Measurements from ENCODE around the gene LYSMD4. TPM values are rescaled to one million over a fixed set of nuclear protein-coding genes. Genes with fewer than 3 reads are reported as not detected.
"Not testable (repeated sequence)": the region's sequence is repeated elsewhere in the genome, so short reads cannot be mapped to it uniquely, and the experiment has no call there.

LYSMD4 gene
- polyA plus RNA-seq (ENCODE audit: insufficient read length): 6.1 TPM

- DNase-seq (ENCODE audit: low read depth): peak; percentile 85
Observed at GRCh38 chr15:99733268-99734039, at the start of gene LYSMD4. Gene LYSMD4 (minus strand): TSS chr15:99733437. CDS start chr15:99731999, 1,438 bp downstream.

- DNase-seq (ENCODE audit: low read depth): not testable (repeated sequence)
Observed at GRCh38 chr15:99782029-99782428, 48.8 kb upstream of the LYSMD4 start.

DNA sequence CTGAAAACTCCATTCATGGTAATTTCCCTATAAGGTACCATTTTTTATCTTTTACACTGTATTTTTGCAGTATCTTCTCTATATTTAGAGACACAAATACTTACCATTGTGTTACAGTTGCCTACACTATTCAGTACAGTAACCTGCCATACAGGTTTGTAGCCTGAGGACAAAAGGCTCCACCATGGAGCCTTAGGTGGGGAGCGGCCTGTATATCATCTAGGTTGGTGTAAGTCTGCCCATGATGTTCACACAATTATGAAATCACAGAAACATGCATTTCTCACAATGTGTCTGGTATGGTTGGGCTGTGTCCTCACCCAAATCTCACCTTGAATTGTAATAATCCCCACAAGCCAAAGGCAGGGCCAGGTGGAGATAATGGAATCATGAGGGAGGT, 43.9 kb upstream of the LYSMD4 start:
- no peak for DNase-seq (ENCODE audit: low read depth)

GRCh38 chr15:99764522-99764921, 31.3 kb upstream of the LYSMD4 start:
- no peak for DNase-seq (ENCODE audit: low read depth)

GRCh38 chr15:99763827-99764226, 30.6 kb upstream of the LYSMD4 start:
- DNase-seq (ENCODE audit: low read depth): no peak

GRCh38 chr15:99762288-99762687, 29.1 kb upstream of the LYSMD4 start:
- DNase-seq (ENCODE audit: low read depth): no peak

- peak; percentile 50 for DNase-seq (ENCODE audit: low read depth)
Observed at GRCh38 chr15:99755692-99756409, 22.6 kb upstream of the LYSMD4 start.

DNA sequence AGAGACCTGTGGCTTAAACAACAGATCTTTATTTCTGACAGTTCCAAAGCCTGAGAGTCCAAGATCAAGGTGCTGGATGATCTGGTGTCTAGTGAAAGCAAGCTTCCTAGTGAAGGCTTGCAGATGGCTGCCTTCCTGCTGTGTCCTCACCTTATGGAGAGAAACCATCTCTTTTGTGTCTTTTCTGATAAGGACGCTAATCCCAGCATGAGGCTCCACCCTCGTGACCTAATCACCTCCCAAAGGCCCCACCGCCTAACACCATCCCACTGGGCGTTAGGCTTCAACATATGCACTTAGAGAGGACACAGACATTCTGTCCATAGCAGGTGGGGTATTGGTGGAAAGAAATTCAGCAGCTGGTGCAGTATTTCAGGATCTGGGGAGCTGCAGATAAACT, 19.8 kb upstream of the LYSMD4 start:
- DNase-seq (ENCODE audit: low read depth): no peak

- no peak for DNase-seq (ENCODE audit: low read depth)
Observed at GRCh38 chr15:99752556-99752955, 19.3 kb upstream of the LYSMD4 start.

- DNase-seq (ENCODE audit: low read depth): not testable (repeated sequence)
Observed at GRCh38 chr15:99750326-99750725, 17.1 kb upstream of the LYSMD4 start.

DNA sequence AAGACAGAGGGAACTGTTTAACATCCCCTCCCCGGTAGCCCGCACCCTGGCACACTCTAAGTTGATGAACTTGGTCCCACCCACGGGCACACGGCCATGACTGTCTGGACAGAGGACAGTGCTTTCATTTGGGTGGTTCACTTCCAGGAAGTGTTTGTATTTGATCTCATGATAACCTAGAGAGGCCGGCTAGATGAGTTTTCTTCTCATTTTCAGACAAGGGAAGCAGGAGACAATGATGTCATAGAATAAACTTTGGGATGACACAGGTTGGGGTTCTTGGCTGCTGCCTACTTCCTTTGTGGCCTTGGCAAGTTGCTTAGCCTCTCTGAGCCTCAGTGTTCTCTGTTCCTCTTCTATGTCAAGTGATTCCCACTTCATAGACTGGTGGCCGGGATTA, 16.1 kb upstream of the LYSMD4 start:
- DNase-seq (ENCODE audit: low read depth): no peak

DNA sequence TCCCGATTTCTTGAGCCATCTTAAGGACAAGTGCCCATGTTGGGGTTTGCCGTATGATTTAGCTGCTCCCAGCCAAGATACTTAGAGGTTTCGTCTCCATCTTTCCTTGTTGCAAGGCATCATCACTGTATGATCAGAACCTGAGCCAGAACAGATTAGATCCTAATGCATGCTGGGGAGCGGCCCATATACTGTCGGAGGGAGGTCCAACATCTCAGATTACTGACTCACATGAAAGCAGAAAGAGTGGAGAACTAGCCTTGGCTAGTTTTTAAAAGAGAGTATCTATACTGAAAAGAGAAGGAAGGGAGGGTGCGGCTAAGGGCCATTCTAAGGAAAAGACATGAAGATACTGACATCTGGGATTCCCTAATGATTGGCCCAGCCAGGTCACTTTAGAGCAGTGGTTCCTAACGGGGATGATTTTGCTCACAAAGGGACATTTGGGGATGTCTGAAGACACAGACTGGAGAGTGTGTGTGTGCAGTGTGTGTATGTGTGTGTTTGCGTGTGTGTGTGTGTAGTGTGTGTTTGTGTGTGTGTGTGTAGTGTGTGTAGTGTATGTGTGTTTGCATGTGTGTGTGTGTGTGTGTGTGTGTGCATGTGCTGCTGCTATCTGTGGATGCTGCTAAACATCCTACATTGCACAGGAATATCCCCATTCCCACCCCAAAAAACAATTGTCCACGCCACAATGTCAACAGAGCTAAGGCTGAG, 12.3 kb upstream of the LYSMD4 start:
- DNase-seq (ENCODE audit: low read depth): no peak

DNA sequence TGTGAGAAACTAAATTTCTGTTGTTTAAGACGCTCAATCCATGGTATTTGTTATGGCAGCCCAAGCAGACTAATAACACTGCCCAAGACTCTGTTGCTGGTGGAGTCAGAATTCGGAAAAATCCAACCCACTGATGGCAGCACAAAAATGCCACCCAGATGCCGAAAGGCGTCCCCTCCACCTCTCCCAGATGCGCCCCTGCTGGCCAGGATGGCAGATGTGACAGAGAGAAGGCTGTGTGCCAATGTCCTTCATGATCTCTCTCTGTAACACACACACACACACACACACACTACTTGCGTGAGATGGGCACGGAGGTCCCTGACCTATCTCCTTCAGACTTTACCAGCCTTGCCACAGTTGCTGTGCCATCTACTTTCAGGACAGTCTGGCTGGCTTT, 10.9 kb upstream of the LYSMD4 start:
- DNase-seq (ENCODE audit: low read depth): no peak

- DNase-seq (ENCODE audit: low read depth): no peak
Observed at GRCh38 chr15:99741835-99742234, 8.6 kb upstream of the LYSMD4 start.

DNA sequence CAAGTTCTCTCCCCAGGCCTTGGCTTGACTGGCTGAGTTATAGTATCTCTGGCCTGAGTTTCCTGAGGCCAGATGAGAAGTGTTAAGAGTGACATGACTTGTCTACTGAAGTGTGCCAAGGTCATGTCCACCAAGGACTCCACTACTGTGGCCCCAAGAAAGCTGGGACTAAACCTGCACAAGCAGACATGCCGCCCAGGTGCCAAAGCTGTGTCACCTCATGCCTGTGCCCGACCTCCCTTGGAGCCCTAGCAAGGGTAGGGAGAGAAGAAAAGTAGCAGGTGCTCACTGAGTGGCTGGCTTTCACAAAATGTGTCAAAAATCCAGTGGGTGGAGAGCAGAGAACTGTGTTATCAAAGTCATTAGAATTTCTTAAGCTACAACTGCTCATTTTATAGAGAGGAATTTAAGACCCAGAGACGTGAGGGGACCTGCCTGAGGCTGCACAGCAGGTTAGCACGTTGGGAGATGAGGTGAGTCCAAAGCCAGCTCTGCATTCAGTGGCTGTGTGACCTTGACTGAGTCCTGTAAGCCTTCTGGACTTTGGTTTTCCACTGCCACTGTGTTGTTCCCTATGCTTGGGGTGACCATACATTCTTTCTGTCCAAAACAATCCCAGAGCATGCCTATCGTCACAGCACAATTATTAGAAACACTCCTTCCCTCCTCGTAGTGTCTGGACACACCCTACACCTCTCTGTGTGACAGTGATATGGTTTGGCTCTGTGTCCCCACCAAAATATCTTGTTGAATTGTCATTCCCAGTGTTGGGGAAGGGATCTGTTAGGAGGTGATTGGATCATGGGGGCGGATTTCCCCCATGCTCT, 5.0 kb upstream of the LYSMD4 start:
- DNase-seq (ENCODE audit: low read depth): no peak

DNA sequence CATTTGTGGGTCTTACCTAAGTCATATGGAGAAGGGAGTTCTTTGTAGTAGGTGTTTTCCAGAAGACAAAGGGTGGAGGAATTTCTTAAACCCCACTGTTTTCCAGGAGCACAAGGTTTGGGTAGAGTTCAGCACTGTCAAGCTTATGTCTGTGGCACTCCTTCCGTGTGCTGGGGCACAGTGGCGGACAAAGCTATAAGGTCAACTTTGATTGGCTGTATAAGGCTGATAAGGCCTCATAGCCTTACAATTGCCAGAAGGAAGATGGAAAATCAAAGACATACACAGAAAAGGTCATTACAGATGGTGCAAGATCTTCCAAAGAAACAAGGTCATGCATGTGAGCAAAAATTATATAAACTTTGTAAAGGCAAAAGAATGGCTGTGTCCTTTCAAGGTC, 3.5 kb upstream of the LYSMD4 start:
- no peak for DNase-seq (ENCODE audit: low read depth)

- no peak for DNase-seq (ENCODE audit: low read depth)
Observed at GRCh38 chr15:99735868-99736267, 2.6 kb upstream of the LYSMD4 start.

GRCh38 chr15:99734575-99734974, 1.3 kb upstream of the LYSMD4 start:
- DNase-seq (ENCODE audit: low read depth): no peak

- not testable (repeated sequence) for DNase-seq (ENCODE audit: low read depth)
Observed at GRCh38 chr15:99734040-99734291, 729 bp upstream of the LYSMD4 start.

GRCh38 chr15:99732751-99733267, 428 bp downstream of the LYSMD4 start:
- no peak for DNase-seq (ENCODE audit: low read depth)

GRCh38 chr15:99732124-99732750, 1.0 kb downstream of the LYSMD4 start:
- no peak for DNase-seq (ENCODE audit: low read depth)

Data from forelimb muscle (tissue), 1 donor.